Cardiac fibroblast (primary cell): ENCODE data around the gene OS9.

Experiments used
- DNase-seq, 2 donors: peaks; one replicate each; pipeline versions ENCODE4 v3.0.0 to v3.0.0-alpha.2; 2010; ENCODE audit warnings: low read depth in 2 of 2
- H3K4me3 ChIP-seq, 2 donors: replicated peaks in 1 of 2; 1 replicate in 1 of 2; 2 replicates in 1 of 2; pipeline ENCODE4 v1.5.1; 2011; ENCODE audit warnings: low read depth in 2 of 2, low read length in 2 of 2, mild to moderate bottlenecking in 2 of 2, moderate library complexity in 1 of 2
- TF ChIP-seq, protein P1 (sequence below): IDR thresholded peaks from one replicate; pipeline ENCODE4 v1.5.1; 2011; ENCODE audit warnings: low read depth, mild to moderate bottlenecking, low read length, inconsistent platforms

The OS9 gene

DNA sequence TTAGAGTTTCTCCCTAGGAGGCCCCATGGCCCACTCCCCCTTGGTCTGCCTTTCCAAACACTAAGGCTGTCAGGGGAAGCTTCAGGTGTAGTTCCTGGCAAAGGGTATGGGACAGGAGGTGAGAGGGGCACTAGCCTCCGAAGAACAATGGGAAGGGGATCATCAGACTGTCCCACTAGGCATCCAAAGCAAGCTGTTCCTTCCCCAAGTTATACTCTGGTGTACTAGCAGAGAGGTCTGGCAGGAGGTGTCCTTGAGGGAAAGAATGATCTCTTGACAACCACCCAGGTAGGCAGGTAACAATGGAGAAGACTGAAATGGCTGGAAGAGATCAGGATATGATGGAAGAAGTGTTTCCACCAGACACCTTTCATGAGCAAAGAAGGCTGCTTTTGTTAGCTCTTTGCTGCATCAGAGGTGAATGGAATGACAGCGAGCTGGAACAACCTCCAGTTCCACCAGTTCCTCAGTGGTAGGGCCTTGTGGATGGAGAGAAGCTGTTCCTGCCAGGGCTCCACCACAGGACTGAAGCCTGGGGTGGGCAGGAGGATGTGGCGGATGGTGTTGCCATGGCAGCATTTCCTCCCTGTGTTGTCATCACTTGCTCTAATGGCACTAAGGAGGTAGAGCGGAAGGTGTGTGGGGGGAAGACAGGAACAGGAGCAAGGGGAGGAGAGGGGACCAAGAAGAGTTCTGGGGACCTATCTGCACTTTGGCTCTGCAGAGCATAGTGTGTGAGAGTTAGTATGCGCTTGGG is 46.9 kb downstream of the OS9 start:
- no peak for DNase-seq
- H3K4me3 ChIP-seq: no peak overlapping the region
- TF ChIP-seq, protein P1, sequence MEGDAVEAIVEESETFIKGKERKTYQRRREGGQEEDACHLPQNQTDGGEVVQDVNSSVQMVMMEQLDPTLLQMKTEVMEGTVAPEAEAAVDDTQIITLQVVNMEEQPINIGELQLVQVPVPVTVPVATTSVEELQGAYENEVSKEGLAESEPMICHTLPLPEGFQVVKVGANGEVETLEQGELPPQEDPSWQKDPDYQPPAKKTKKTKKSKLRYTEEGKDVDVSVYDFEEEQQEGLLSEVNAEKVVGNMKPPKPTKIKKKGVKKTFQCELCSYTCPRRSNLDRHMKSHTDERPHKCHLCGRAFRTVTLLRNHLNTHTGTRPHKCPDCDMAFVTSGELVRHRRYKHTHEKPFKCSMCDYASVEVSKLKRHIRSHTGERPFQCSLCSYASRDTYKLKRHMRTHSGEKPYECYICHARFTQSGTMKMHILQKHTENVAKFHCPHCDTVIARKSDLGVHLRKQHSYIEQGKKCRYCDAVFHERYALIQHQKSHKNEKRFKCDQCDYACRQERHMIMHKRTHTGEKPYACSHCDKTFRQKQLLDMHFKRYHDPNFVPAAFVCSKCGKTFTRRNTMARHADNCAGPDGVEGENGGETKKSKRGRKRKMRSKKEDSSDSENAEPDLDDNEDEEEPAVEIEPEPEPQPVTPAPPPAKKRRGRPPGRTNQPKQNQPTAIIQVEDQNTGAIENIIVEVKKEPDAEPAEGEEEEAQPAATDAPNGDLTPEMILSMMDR: no peak

DNA sequence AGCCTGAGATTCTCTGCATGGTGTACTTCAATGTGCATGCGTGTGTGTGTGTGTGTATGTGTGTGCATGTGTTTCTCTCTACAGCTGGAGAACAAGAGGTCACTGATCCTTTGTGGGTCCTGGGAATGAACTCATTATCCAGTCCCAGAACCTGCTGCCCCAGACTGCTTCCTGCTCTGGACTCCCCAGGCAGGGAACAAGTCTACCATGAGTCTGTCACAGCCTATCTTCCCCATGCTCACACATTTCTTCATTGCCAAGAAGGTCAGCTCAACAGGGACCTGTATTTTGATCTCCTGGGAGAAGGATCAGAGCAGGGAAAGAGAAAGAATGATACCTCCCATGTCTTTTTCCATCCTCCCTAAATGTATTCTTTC is 47.5 kb downstream of the OS9 start:
- no peak overlapping the region for H3K4me3 ChIP-seq
- TF ChIP-seq, protein P1: no peak
- DNase-seq: no peak

DNA sequence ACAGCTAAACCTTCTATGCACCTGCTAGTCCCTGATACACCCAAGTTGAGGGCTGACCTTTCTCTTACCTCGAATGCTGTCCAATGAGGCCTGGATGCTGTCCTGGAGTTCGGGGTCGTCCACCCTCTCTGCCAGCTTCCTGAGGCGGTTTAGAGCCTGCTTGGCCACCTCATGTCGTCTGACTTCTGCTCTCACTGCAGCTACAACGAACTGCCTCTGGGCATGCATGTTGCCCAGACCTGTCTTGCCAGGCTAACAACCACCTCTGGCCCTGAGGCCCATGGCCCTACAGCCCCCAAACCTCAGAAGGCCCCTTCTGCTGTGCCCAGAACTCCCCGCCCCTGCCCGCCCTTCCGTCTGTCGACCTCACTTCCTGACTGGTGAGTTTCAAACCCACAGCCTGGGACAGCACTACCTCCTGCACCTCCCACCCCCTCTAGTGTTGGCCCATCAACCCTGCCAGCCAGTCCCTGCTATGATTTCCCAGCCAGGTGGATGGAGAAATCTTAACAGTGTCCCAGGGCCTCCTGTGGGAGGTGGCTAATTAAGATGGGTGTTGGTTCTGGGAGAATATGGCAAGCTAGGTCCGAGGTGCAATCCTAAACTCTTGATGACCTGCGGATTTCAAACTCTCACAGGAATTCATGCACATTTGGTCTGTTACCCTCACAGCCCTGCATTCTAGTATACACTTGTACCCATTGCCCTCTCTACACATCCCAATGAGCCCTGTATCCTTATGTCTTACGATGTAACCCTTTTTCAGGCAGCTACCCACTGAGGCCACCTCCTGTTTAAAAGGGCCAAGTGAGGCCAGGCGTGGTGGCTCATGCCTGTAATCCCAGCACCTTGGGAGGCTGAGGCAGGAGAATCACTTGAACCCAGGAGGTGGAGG is 48.2 kb downstream of the OS9 start:
- H3K4me3 ChIP-seq: no peak overlapping the region
- DNase-seq: no peak
- TF ChIP-seq, protein P1: no peak

DNA sequence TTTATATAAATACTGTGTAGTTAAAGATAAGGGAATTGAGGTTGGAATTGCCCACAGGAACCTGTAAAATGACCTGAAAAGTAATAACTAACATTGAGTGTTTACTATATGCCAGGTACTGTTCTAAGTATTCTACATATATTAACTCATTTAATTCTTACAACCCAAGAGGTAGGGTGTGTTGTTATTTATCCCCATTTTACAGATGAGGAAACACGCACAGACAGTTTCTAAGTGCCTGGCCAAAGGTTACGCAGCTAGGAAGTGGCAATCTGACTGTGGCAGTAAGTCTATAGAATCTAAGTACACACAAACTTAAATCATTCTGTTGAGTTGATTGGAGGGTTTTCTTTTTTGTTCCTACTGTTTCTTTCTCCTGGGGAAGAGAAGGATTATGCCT is 49.8 kb downstream of the OS9 start:
- TF ChIP-seq, protein P1: no peak
- DNase-seq: no peak
- H3K4me3 ChIP-seq: no peak overlapping the region

DNA sequence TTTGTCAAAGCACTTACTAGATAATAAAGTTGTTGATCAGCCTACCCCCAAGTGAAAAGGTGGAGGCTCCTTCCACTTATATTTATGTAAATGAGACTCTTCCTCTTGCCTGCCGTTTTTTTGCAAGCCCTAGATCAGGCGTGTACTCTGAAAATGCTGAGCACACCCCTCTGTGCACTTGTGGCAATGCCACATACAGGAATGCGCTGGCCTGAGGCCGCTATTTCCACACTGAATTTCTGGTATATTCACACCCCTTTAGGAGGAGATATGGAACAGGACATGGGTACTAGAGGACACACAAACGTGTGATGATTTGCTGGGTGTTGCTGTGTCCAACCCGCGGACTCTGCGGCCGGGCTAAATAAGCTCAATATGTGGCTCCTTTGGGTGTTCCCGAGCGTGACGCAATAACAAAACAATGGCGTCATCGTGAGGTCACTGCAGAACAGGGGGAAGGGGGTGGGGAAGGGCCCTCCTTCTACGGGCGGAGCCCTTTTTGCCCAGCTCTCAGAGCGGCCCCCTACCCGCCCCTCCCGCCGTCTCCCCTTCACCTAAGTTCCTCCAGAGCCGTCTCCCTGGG is 50.4 kb downstream of the OS9 start:
- TF ChIP-seq, protein P1: no peak
- peak; percentile 87 to 92 for DNase-seq
- H3K4me3 ChIP-seq: peak overlapping the region; percentile 85 to 96

DNA sequence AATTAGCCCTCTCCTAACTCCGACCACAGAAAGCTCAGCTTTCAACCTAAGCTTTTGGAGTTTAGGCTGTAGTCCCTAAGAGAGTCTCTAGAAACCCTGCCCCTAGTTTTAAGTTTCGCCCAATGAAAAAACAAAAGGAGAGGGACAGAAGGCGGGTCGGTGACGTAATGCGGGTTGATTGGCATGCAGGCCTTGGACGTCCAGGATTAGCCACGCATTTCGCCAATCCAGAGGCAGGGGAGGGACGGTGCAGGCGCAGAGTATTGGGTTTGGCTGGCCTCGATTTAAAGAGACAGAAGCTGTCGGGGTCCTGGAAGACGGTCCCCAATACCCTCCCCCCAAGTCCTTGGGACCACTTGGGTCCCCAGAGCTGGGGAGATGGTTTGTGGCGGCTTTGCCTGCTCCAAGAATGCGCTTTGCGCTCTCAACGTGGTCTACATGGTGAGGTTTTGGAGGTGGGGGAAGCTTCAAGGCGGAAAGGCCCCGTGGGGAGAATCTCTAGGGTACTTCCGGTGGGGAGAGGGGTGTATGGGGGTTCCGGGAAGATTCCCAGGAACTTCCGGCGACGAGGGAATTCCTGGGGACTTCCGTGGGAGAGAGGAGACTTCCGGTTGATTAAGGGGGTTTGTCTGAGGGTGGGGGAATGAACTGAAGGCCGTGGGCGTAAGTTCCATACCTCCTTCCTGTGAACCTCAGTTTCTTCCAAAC is 51.0 kb downstream of the OS9 start, which contains the start of gene TSPAN31:
Gene TSPAN31, plus strand, starts transcription at position 263 of the 708 bp plus-strand sequence. Its CDS starts 116 bp downstream, at position 379.
- TF ChIP-seq, protein P1: no peak
- peak; percentile 99 for DNase-seq
- H3K4me3 ChIP-seq: peak within 1 kb of the TSS; percentile 85 to 96
